WTC11 (cell line): ENCODE measurements around the gene LPGAT1. TPM values are rescaled to one million over a fixed set of nuclear protein-coding genes. Genes with fewer than 3 reads are reported as not detected.

Experiments used
- ATAC-seq: fragments of 200-7000 bp; cut with Tn5 transposase; 2 replicates; pipeline ENCODE4 v1.10.0; 2021; ENCODE audit warnings: mild to moderate bottlenecking, moderate library complexity
- CTCF ChIA-PET: fragments of 300-600 bp; sonication (Branson Sonifier 250); formaldehyde crosslinking; loops from one replicate; lab custom pipeline; 2021; ENCODE audit warnings: antibody characterized with exemption; lab: Charles Lee
- POLR2A ChIA-PET: fragments of 350-600 bp; sonication (Branson Sonifier 250); formaldehyde crosslinking; loops from one replicate; lab custom pipeline; 2021; ENCODE audit warnings: antibody characterized with exemption; lab: Charles Lee
- DNase-seq: peaks from one replicate; pipeline ENCODE4 v3.0.0; 2021; ENCODE audit warnings: low spot score
- H3K27ac Mint-ChIP-seq: 2 replicates; pipeline ENCODE4 v1.8.0; 2021; ENCODE audit warnings: mixed read lengths
- H3K27me3 Mint-ChIP-seq: 2 replicates; pipeline ENCODE4 v1.8.0; 2021; ENCODE audit warnings: low read depth, mild to moderate bottlenecking, moderate library complexity, mixed read lengths
- H3K36me3 Mint-ChIP-seq: 2 replicates; pipeline ENCODE4 v1.8.0; 2021; ENCODE audit warnings: mixed read lengths
- H3K4me1 Mint-ChIP-seq: 2 replicates; pipeline ENCODE4 v1.8.0; 2022; ENCODE audit warnings: mixed read lengths
- H3K4me3 Mint-ChIP-seq: 2 replicates; pipeline ENCODE4 v1.8.0; 2021; ENCODE audit warnings: mild to moderate bottlenecking, moderate library complexity, mixed read lengths
- H3K9me3 Mint-ChIP-seq: 2 replicates; pipeline ENCODE4 v1.8.0; 2021; ENCODE audit warnings: mixed read lengths
- ESRRA ChIP-seq: sonication (generic); formaldehyde crosslinking; IDR thresholded peaks from 2 replicates; pipeline ENCODE4 v1.8.1; 2022; ENCODE audit warnings: mild to moderate bottlenecking, missing genetic modification reagents, borderline replicate concordance
- GRHL2 ChIP-seq: fragments of 250-450 bp; sonication (Bioruptor Pico); IDR thresholded peaks from 2 replicates; pipeline ENCODE4 v1.8.0; 2022; ENCODE audit warnings: mild to moderate bottlenecking, moderate library complexity; ENCODE audit not compliant: insufficient replicate concordance, severe bottlenecking
- NFATC4 ChIP-seq: fragments of 250-450 bp; sonication (Bioruptor Pico); IDR thresholded peaks from 2 replicates; pipeline ENCODE4 v1.9.0; 2021; ENCODE audit warnings: mild to moderate bottlenecking
- NR3C1 ChIP-seq: sonication (generic); formaldehyde crosslinking; conservative IDR thresholded peaks from 2 replicates; pipeline ENCODE4 v1.8.1; 2023; ENCODE audit warnings: low read depth, mild to moderate bottlenecking, missing genetic modification reagents
- ZNF317 ChIP-seq: sonication (generic); formaldehyde crosslinking; IDR thresholded peaks from 2 replicates; pipeline ENCODE4 v1.8.1; 2023; ENCODE audit warnings: low read depth, mild to moderate bottlenecking, moderate library complexity, missing genetic modification reagents, borderline replicate concordance
- total RNA-seq: library from RNA; stranded (reverse); gene quantifications from 3 replicates; pipeline ENCODE4 v1.2.3, GENCODE V29; 2021
- TF ChIP-seq, protein P1 (sequence below): sonication (generic); formaldehyde crosslinking; IDR thresholded peaks from 2 replicates; pipeline ENCODE4 v1.8.0; 2022; ENCODE audit warnings: missing genetic modification reagents
- TF ChIP-seq, protein P2 (sequence below): sonication (generic); formaldehyde crosslinking; IDR thresholded peaks from 2 replicates; pipeline ENCODE4 v1.8.1; 2023; ENCODE audit warnings: mild to moderate bottlenecking, missing genetic modification reagents, moderate library complexity
- TF ChIP-seq, protein P3 (sequence below): fragments of 250-450 bp; sonication (Bioruptor Pico); IDR thresholded peaks from 2 replicates; pipeline ENCODE4 v2.1.2; 2022; ENCODE audit warnings: mild to moderate bottlenecking, moderate library complexity
- TF ChIP-seq, protein P4 (sequence below): sonication (generic); formaldehyde crosslinking; IDR thresholded peaks from 2 replicates; pipeline ENCODE4 v1.8.0; 2023; ENCODE audit warnings: missing genetic modification reagents, mild to moderate bottlenecking, borderline replicate concordance
- TF ChIP-seq, protein P5 (sequence below): sonication (generic); formaldehyde crosslinking; IDR thresholded peaks from 2 replicates; pipeline ENCODE4 v1.8.0; 2023; ENCODE audit warnings: missing genetic modification reagents
- TF ChIP-seq, protein P6 (sequence below): sonication (generic); formaldehyde crosslinking; IDR thresholded peaks from 2 replicates; pipeline ENCODE4 v1.8.0; 2023; ENCODE audit warnings: mild to moderate bottlenecking, missing genetic modification reagents
- TF ChIP-seq, protein P7 (sequence below): sonication (generic); formaldehyde crosslinking; conservative IDR thresholded peaks from 2 replicates; pipeline ENCODE4 v1.8.1; 2023; ENCODE audit warnings: mild to moderate bottlenecking, low read depth, missing genetic modification reagents, moderate library complexity
- TF ChIP-seq, protein P8 (sequence below): sonication (generic); formaldehyde crosslinking; IDR thresholded peaks from 2 replicates; pipeline ENCODE4 v1.8.1; 2023; ENCODE audit warnings: mild to moderate bottlenecking, missing genetic modification reagents, borderline replicate concordance

The LPGAT1 gene
- total RNA-seq, 1 experiment from 2014 or later = 15.1 TPM

DNA sequence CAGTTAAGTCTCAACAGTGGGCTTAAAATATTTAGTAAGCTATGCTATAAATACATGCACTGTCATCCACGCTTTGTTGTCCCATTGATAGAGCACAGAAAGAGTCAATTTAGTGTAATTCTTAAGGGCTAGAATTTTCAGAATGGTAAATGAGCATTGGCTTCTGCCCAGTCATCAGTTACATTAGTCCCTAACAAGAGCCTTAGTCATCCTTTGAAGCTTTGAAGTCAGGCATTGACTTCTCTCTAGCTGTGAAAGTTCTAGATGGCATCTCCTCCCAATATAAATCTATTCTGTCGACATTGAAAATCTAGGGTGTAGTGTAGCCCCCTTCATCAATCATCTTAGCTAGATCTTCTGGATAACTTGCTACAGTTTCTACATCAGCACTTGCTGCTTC is 12.0 kb upstream of the LPGAT1 start (continued):
- TF ChIP-seq, protein P1, sequence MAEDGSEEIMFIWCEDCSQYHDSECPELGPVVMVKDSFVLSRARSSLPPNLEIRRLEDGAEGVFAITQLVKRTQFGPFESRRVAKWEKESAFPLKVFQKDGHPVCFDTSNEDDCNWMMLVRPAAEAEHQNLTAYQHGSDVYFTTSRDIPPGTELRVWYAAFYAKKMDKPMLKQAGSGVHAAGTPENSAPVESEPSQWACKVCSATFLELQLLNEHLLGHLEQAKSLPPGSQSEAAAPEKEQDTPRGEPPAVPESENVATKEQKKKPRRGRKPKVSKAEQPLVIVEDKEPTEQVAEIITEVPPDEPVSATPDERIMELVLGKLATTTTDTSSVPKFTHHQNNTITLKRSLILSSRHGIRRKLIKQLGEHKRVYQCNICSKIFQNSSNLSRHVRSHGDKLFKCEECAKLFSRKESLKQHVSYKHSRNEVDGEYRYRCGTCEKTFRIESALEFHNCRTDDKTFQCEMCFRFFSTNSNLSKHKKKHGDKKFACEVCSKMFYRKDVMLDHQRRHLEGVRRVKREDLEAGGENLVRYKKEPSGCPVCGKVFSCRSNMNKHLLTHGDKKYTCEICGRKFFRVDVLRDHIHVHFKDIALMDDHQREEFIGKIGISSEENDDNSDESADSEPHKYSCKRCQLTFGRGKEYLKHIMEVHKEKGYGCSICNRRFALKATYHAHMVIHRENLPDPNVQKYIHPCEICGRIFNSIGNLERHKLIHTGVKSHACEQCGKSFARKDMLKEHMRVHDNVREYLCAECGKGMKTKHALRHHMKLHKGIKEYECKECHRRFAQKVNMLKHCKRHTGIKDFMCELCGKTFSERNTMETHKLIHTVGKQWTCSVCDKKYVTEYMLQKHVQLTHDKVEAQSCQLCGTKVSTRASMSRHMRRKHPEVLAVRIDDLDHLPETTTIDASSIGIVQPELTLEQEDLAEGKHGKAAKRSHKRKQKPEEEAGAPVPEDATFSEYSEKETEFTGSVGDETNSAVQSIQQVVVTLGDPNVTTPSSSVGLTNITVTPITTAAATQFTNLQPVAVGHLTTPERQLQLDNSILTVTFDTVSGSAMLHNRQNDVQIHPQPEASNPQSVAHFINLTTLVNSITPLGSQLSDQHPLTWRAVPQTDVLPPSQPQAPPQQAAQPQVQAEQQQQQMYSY = no peak
- TF ChIP-seq, all 79 proteins: peak for 0

DNA sequence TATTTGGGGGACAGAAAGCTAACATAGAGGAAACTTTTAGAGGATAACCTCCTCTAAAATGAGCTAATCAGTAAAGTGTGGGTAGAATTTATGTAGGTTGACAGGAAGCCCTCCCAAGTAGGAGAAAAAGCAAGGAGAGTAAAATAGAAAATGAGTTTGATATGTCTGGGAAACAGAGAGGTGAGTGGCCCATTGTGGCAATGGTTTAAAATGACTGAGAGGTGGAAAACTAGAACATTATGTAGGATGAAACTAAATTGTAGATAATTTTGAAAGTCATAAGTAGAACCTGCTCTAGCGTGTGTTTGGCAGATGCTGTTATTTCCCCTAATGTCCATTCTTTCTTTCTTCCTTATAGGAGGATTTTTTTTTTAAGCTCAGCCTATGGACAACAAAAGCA is 8.5 kb upstream of the LPGAT1 start:
- TF ChIP-seq GRHL2 (CRISPR knock-in tag) (no peak), ESRRA (CRISPR knock-in tag) (no peak), ZNF317 (CRISPR knock-in tag) (no peak), NFATC4 (CRISPR knock-in tag) (no peak), NR3C1 (no peak)
- TF ChIP-seq, protein P2, sequence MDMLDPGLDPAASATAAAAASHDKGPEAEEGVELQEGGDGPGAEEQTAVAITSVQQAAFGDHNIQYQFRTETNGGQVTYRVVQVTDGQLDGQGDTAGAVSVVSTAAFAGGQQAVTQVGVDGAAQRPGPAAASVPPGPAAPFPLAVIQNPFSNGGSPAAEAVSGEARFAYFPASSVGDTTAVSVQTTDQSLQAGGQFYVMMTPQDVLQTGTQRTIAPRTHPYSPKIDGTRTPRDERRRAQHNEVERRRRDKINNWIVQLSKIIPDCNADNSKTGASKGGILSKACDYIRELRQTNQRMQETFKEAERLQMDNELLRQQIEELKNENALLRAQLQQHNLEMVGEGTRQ = no peak
- TF ChIP-seq, protein P3, sequence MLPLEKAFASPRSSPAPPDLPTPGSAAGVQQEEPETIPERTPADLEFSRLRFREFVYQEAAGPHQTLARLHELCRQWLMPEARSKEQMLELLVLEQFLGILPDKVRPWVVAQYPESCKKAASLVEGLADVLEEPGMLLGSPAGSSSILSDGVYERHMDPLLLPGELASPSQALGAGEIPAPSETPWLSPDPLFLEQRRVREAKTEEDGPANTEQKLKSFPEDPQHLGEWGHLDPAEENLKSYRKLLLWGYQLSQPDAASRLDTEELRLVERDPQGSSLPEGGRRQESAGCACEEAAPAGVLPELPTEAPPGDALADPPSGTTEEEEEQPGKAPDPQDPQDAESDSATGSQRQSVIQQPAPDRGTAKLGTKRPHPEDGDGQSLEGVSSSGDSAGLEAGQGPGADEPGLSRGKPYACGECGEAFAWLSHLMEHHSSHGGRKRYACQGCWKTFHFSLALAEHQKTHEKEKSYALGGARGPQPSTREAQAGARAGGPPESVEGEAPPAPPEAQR (CRISPR knock-in tag) = no peak
- TF ChIP-seq, protein P4, sequence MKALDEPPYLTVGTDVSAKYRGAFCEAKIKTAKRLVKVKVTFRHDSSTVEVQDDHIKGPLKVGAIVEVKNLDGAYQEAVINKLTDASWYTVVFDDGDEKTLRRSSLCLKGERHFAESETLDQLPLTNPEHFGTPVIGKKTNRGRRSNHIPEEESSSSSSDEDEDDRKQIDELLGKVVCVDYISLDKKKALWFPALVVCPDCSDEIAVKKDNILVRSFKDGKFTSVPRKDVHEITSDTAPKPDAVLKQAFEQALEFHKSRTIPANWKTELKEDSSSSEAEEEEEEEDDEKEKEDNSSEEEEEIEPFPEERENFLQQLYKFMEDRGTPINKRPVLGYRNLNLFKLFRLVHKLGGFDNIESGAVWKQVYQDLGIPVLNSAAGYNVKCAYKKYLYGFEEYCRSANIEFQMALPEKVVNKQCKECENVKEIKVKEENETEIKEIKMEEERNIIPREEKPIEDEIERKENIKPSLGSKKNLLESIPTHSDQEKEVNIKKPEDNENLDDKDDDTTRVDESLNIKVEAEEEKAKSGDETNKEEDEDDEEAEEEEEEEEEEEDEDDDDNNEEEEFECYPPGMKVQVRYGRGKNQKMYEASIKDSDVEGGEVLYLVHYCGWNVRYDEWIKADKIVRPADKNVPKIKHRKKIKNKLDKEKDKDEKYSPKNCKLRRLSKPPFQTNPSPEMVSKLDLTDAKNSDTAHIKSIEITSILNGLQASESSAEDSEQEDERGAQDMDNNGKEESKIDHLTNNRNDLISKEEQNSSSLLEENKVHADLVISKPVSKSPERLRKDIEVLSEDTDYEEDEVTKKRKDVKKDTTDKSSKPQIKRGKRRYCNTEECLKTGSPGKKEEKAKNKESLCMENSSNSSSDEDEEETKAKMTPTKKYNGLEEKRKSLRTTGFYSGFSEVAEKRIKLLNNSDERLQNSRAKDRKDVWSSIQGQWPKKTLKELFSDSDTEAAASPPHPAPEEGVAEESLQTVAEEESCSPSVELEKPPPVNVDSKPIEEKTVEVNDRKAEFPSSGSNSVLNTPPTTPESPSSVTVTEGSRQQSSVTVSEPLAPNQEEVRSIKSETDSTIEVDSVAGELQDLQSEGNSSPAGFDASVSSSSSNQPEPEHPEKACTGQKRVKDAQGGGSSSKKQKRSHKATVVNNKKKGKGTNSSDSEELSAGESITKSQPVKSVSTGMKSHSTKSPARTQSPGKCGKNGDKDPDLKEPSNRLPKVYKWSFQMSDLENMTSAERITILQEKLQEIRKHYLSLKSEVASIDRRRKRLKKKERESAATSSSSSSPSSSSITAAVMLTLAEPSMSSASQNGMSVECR = no peak
- TF ChIP-seq, protein P5, sequence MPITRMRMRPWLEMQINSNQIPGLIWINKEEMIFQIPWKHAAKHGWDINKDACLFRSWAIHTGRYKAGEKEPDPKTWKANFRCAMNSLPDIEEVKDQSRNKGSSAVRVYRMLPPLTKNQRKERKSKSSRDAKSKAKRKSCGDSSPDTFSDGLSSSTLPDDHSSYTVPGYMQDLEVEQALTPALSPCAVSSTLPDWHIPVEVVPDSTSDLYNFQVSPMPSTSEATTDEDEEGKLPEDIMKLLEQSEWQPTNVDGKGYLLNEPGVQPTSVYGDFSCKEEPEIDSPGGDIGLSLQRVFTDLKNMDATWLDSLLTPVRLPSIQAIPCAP (CRISPR knock-in tag) = no peak
- TF ChIP-seq, protein P6, sequence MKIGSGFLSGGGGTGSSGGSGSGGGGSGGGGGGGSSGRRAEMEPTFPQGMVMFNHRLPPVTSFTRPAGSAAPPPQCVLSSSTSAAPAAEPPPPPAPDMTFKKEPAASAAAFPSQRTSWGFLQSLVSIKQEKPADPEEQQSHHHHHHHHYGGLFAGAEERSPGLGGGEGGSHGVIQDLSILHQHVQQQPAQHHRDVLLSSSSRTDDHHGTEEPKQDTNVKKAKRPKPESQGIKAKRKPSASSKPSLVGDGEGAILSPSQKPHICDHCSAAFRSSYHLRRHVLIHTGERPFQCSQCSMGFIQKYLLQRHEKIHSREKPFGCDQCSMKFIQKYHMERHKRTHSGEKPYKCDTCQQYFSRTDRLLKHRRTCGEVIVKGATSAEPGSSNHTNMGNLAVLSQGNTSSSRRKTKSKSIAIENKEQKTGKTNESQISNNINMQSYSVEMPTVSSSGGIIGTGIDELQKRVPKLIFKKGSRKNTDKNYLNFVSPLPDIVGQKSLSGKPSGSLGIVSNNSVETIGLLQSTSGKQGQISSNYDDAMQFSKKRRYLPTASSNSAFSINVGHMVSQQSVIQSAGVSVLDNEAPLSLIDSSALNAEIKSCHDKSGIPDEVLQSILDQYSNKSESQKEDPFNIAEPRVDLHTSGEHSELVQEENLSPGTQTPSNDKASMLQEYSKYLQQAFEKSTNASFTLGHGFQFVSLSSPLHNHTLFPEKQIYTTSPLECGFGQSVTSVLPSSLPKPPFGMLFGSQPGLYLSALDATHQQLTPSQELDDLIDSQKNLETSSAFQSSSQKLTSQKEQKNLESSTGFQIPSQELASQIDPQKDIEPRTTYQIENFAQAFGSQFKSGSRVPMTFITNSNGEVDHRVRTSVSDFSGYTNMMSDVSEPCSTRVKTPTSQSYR (CRISPR knock-in tag) = no peak
- TF ChIP-seq, protein P7, sequence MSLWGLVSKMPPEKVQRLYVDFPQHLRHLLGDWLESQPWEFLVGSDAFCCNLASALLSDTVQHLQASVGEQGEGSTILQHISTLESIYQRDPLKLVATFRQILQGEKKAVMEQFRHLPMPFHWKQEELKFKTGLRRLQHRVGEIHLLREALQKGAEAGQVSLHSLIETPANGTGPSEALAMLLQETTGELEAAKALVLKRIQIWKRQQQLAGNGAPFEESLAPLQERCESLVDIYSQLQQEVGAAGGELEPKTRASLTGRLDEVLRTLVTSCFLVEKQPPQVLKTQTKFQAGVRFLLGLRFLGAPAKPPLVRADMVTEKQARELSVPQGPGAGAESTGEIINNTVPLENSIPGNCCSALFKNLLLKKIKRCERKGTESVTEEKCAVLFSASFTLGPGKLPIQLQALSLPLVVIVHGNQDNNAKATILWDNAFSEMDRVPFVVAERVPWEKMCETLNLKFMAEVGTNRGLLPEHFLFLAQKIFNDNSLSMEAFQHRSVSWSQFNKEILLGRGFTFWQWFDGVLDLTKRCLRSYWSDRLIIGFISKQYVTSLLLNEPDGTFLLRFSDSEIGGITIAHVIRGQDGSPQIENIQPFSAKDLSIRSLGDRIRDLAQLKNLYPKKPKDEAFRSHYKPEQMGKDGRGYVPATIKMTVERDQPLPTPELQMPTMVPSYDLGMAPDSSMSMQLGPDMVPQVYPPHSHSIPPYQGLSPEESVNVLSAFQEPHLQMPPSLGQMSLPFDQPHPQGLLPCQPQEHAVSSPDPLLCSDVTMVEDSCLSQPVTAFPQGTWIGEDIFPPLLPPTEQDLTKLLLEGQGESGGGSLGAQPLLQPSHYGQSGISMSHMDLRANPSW = no peak
- TF ChIP-seq, protein P8, sequence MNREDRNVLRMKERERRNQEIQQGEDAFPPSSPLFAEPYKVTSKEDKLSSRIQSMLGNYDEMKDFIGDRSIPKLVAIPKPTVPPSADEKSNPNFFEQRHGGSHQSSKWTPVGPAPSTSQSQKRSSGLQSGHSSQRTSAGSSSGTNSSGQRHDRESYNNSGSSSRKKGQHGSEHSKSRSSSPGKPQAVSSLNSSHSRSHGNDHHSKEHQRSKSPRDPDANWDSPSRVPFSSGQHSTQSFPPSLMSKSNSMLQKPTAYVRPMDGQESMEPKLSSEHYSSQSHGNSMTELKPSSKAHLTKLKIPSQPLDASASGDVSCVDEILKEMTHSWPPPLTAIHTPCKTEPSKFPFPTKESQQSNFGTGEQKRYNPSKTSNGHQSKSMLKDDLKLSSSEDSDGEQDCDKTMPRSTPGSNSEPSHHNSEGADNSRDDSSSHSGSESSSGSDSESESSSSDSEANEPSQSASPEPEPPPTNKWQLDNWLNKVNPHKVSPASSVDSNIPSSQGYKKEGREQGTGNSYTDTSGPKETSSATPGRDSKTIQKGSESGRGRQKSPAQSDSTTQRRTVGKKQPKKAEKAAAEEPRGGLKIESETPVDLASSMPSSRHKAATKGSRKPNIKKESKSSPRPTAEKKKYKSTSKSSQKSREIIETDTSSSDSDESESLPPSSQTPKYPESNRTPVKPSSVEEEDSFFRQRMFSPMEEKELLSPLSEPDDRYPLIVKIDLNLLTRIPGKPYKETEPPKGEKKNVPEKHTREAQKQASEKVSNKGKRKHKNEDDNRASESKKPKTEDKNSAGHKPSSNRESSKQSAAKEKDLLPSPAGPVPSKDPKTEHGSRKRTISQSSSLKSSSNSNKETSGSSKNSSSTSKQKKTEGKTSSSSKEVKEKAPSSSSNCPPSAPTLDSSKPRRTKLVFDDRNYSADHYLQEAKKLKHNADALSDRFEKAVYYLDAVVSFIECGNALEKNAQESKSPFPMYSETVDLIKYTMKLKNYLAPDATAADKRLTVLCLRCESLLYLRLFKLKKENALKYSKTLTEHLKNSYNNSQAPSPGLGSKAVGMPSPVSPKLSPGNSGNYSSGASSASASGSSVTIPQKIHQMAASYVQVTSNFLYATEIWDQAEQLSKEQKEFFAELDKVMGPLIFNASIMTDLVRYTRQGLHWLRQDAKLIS = no peak
- H3K4me1 Mint-ChIP-seq = no peaks in the 10 kb centered on the region
- H3K27me3 Mint-ChIP-seq = no peaks in the 10 kb centered on the region
- CTCF ChIA-PET = no interaction called here
- POLR2A ChIA-PET = no interaction called here
- ATAC-seq (no peak), DNase-seq (no peak)
- H3K27ac Mint-ChIP-seq = no peak overlapping the region
- no peaks in the 10 kb centered on the region for H3K9me3 Mint-ChIP-seq
- H3K4me3 Mint-ChIP-seq = no peak overlapping the region
- H3K36me3 Mint-ChIP-seq = no peaks in the 10 kb centered on the region
